Peyer's patch (tissue), 4 donors: ENCODE measurements around the gene MGLL. TPM values are rescaled to one million over a fixed set of nuclear protein-coding genes. Genes with fewer than 3 reads are reported as not detected.

ENCODE experiments used
- DNase-seq, 3 donors: peaks; one replicate each; pipeline ENCODE4 v3.0.0-alpha.2; 2017 to 2019
- H3K27ac ChIP-seq, 4 donors: fragments of 200-600 bp; sonication (generic); one replicate each; pipeline ENCODE4 v1.5.1; 2016 to 2019
- H3K27me3 ChIP-seq, 2 donors: fragments of 200-600 bp; sonication (generic); one replicate each; pipeline ENCODE4 v1.5.1; 2019
- H3K36me3 ChIP-seq, 3 donors: fragments of 200-600 bp; sonication (generic); one replicate each; pipeline ENCODE4 v1.5.1; 2016 to 2019
- H3K4me1 ChIP-seq, 4 donors: fragments of 200-600 bp; sonication (generic); one replicate each; pipeline ENCODE4 v1.5.1; 2016 to 2019
- H3K4me3 ChIP-seq, 4 donors: fragments of 200-600 bp; sonication (generic); 1 replicate in 3 of 4; 2 replicates in 1 of 4; pipeline ENCODE4 v1.5.1; 2016 to 2019; ENCODE audit warnings: mild to moderate bottlenecking in 1 of 4
- H3K9me3 ChIP-seq, 4 donors: fragments of 200-600 bp; sonication (generic); one replicate each; pipeline ENCODE4 v1.5.1; 2016 to 2019; ENCODE audit warnings: mild to moderate bottlenecking in 1 of 4
- CTCF ChIP-seq, 6 experiments: fragments of 450-650 bp in 4 of 6; fragments of 200-600 bp in 2 of 6; sonication (generic) in 1 of 6; IDR thresholded peaks; one replicate each; pipeline ENCODE4 v1.5.1; 2017 to 2019; ENCODE audit warnings: antibody characterized with exemption in 6 of 6, mild to moderate bottlenecking in 3 of 6, moderate library complexity in 1 of 6
- POLR2A ChIP-seq, 2 donors: fragments of 450-650 bp; IDR thresholded peaks; one replicate each; pipeline ENCODE4 v1.5.1; 2017; ENCODE audit warnings: antibody characterized with exemption in 2 of 2, mild to moderate bottlenecking in 2 of 2, moderate library complexity in 2 of 2
- total RNA-seq, 4 donors: library from RNA; depleted of rRNA; stranded (reverse); fragments of >200 nt; gene quantifications; one replicate each; pipeline ENCODE4 v1.1.0, GENCODE V29; 2016

MGLL gene
- total RNA-seq, 4 donors from 2014 or later: 56.1 to 180 (median 143) TPM

- Histone ChIP-seq H3K36me3 (no peaks in the 10 kb centered on the region), H3K4me3 (no peak overlapping the region), H3K9me3 (no peaks in the 10 kb centered on the region), H3K27me3 (no peaks in the 10 kb centered on the region), H3K4me1 (no peaks in the 10 kb centered on the region), H3K27ac (no peak overlapping the region)
- DNase-seq: no peak
- TF ChIP-seq CTCF (IDR thresholded peaks at IDR 0.05) (no peak), POLR2A (IDR thresholded peaks at IDR 0.05) (no peak)
Observed at GRCh38 chr3:127645371-127646015, 176.8 kb downstream of the MGLL start.

- no peak overlapping the region for H3K27ac ChIP-seq
- H3K9me3 ChIP-seq: no peaks in the 10 kb centered on the region
- H3K4me1 ChIP-seq: no peaks in the 10 kb centered on the region
- no peak for TF ChIP-seq CTCF (IDR thresholded peaks at IDR 0.05)
- no peak for TF ChIP-seq POLR2A (IDR thresholded peaks at IDR 0.05)
- no peak for DNase-seq
- no peaks in the 10 kb centered on the region for H3K36me3 ChIP-seq
- no peak overlapping the region for H3K4me3 ChIP-seq
- no peaks in the 10 kb centered on the region for H3K27me3 ChIP-seq
Observed at GRCh38 chr3:127644641-127645370, 177.5 kb downstream of the MGLL start.

GRCh38 chr3:127640042-127640355 is 182.3 kb downstream of the MGLL start:
- Histone ChIP-seq H3K4me1 (no peaks in the 10 kb centered on the region), H3K27ac (no peak overlapping the region), H3K36me3 (no peaks in the 10 kb centered on the region), H3K9me3 (no peaks in the 10 kb centered on the region), H3K27me3 (no peaks in the 10 kb centered on the region), H3K4me3 (no peak overlapping the region)
- peak in 1 of 3 donors; percentile 14 for DNase-seq
- no peak for TF ChIP-seq CTCF (IDR thresholded peaks at IDR 0.05)
- no peak for TF ChIP-seq POLR2A (IDR thresholded peaks at IDR 0.05)

- no peaks in the 10 kb centered on the region for H3K36me3 ChIP-seq
- H3K4me3 ChIP-seq: no peak overlapping the region
- TF ChIP-seq POLR2A (IDR thresholded peaks at IDR 0.05): no peak
- TF ChIP-seq CTCF (IDR thresholded peaks at IDR 0.05): no peak
- no peaks in the 10 kb centered on the region for H3K27me3 ChIP-seq
- H3K9me3 ChIP-seq: no peaks in the 10 kb centered on the region
- DNase-seq: peak in 1 of 3 donors; percentile 10
- H3K27ac ChIP-seq: no peak overlapping the region
- H3K4me1 ChIP-seq: no peaks in the 10 kb centered on the region
Observed at GRCh38 chr3:127639173-127640041, 182.9 kb downstream of the MGLL start.

Other genes starting within 250 kb of the MGLL start
- 10 to 100 TPM; 28.1 to 47.3 (median 34.1) TPM for gene TPRA1, start 231.8 kb downstream of the MGLL start, total RNA-seq
- 10 to 100 TPM in 3 of 4 donors, 1 to 10 TPM in 1; 9.7 to 36.3 (median 15.3) TPM for gene MCM2, start 224.1 kb downstream of the MGLL start, total RNA-seq
- 10 to 100 TPM in 2 of 4 donors, 1 to 10 TPM in 2; 7.4 to 15.6 (median 9.9) TPM for gene PODXL2, start 193.3 kb downstream of the MGLL start, total RNA-seq
- 10 to 100 TPM; 38.5 to 80.0 (median 57.1) TPM for gene ABTB1, start 149.6 kb downstream of the MGLL start, total RNA-seq
- 1 to 10 TPM; 1.5 to 3.5 (median 2.8) TPM for gene KBTBD12, start 92.7 kb upstream of the MGLL start, total RNA-seq
- 100 to 1,000 TPM in 3 of 4 donors, 10 to 100 TPM in 1; 75.1 to 139 (median 124) TPM for gene SEC61A1, start 229.9 kb upstream of the MGLL start, total RNA-seq